Stimulated activated CD8-positive, alpha-beta memory T cell treated with anti-CD3 and anti-CD28 coated beads, Interleukin-12 subunit alpha, Interleukin-12 subunit beta, amount 100 ng/mL, for 24 hours (primary cell): ENCODE results near the gene RAB40A.
A peak's percentile ranks its signal among the peaks of the same experiment; 100 is the strongest.

ENCODE experiments used
- DNase-seq: peaks from one replicate; pipeline ENCODE4 v3.0.0-alpha.2; 2020; ENCODE audit errors: extremely low read depth

The RAB40A gene

GRCh38 chrX:103519389-103519788 is at the start of gene RAB40A:
Gene RAB40A, minus strand, starts transcription at chrX:103519489. Its CDS starts 18,733 bp downstream, at chrX:103500756.
- DNase-seq: no peak

DNA sequence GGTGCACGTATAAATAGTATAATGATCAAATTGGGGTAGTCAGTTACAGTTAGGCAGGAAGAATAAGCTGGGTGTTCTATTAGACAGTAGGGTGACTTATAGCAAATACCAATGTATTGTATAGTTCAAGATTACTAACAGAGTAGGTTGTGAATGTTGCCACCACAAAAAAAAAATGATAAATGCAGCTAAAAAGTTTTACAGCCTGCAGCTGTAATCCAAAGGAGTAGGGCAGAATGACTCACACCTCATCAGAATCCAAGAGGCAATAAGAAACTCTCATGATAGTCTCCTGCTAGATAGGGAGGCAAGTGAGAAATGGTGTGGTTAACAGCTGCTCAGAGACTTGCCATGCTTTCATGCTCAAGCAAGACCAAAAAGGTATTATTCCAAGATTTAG is 46.5 kb upstream of the RAB40A start:
- DNase-seq: no peak

DNA sequence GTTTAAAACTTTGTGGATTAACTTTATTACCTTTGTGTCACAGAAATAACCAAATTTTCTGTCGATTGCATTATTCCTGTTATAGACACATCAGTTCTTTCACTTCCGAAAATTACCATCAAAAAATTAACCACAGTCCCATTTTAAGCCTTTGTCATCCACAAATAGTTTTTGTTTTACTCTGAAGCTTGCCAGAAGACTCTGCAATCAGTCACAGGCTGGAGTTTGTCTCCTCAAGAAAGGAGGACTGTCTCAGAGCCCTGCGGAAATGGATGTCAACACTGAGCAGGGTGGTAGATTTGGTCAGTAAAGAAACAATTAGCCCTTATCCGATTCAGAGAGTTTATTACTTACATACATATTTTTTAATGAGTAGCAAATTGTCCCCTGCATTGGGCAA is 45.9 kb upstream of the RAB40A start:
- DNase-seq: no peak

DNA sequence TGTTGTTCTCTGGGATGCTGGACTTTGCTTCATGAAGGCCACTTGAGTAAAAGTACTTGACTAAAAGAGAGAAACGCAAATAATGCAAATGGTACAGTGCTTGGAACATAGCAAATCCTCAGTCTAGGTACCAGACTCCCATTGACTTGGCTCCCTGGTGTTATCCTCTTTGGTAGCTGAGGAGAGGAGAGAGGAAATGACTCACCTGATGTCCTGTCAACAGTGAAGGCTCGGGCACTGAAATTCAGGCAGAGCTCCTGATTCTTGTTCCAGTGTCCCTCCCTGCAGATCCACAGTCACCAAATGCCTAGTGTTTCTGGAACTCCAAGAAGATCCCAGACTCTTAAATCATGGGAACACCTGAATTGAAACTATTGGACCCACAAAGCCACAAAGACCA is 43.5 kb upstream of the RAB40A start:
- no peak for DNase-seq

DNA sequence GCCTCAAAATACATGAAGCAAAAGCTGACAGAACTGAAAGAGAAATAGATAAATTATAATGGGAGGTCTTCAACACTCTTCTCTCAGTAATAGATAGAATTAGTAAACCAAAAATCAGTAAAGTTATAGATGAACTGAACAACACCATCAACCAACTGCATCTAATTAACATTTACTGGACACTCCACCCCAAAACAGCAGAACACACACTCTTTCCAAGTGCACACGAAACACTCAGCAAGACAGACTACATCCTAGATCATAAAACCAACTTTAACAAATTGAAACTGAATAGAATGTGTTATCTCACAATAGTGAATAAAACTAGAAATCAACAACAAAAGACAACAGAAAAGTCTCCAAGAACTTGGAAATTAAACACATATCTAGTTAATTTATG is 41.0 kb upstream of the RAB40A start:
- no peak for DNase-seq

- DNase-seq: no peak
Observed at GRCh38 chrX:103556963-103557612, 37.8 kb upstream of the RAB40A start.

DNA sequence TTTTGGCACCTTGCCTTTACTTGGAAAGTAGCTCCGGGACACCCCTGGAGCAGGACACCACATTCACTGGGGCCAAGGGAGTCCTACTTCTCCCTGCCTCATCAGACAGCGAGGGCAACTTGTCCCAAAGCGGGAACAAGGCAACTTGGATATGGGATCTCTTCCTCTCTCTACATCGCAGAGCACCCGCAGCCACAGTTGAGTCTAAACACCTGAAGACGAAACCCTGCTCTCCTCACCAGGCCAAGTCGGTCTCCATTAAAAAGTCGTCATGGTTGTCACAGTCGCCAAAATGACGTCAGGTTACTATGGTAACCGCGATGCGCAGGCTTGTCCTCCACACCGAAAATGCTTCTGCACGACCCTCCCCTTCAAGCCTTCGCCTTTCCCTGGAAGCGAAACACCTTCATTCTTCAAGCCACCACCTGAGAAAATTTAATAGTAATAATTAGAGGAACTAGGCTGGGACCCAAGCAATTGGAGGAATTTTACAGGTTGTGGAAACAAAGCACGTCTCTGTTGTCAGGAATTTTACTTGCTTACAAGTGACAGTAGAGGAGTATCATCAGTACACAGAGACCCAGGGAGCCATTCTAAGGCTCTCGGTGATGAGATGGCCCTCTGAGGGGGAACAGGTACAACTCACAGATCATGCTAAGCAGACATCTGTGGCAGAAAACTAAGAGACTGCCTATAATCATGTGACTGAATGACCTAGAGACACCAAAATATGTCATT is 35.6 kb upstream of the RAB40A start:
- peak; percentile 12 for DNase-seq

- DNase-seq: no peak
Observed at GRCh38 chrX:103552236-103552635, 32.9 kb upstream of the RAB40A start.

- DNase-seq: no peak
Observed at GRCh38 chrX:103550415-103551051, 31.2 kb upstream of the RAB40A start.

DNA sequence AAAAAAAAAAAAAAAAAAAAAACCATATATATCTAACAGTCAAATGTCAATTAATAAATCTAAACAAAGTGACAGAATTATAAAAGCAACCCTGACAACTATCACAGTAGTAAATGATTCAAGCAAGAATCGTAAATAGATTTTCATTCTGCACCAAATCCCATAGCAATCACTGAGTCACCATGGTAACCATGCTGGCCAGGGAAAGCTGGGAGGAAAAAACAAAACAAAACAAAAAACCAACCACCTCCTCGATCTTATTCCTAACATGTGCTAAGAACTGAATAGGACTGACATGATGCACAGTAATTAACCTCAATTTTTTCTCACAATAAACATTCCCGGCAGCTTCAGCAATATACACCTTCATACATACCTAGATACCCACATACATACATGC is 30.6 kb upstream of the RAB40A start:
- no peak for DNase-seq

DNA sequence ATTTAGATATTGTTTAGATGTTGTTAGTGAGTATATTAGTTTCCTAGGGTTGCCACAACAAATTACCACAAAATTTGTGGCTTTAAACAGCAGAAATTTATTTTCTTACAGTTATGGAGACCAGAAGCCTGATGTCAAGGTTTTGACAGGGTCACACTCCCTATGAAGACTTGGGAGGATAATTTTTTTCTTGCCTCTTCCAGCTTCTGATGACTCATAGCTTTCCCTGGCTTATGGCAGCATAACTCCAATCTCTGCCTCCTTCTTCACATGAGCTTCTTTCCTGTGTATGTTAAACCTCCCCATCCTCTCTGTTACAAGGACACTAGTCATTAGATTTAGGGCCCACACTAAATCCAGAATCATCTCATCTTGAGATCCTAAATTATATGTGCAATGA is 20.9 kb upstream of the RAB40A start:
- DNase-seq: no peak

DNA sequence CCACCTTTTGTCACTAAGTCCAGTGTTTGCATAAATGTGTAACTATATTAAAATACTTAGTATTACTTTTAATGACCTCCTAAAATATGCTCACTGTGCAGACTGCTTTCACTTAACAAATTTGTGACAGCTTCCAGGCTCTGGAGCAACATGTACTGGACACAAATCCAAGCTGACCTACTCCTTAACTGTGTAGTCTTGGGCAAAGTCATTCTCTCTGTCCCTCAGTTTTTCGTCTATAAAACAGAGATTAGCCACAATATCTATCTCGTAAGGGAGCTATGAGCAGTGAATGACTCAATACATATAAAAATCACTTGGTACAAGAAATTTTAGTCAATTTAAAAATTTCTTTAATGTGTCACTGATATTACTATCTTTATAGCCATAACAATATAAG is 20.4 kb upstream of the RAB40A start:
- no peak for DNase-seq

- DNase-seq: no peak
Observed at GRCh38 chrX:103538728-103539127, 19.4 kb upstream of the RAB40A start.

DNA sequence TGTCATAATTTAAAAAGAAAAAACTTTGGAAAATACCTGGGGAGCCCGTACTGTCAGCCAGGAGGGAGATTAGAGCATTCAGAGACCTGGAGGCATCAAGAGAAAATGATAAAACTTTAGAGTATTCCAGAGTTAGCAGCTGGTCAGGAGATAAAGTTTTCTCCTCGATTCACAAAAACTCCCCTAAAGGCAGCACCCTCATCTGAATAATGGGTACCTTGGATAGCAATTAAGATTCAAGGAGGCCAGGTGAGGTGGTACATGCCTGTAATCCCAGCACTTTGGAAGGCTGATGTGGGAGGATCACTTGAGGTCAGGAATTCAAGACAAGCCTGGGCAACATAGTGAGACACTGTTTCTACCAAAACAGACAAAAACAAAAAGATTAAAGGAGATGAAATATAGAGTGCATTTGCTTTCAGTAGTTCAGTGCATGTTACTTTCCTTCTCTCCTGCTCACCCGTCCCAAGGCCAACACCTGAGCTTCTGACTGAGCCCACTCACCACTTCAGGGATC is 18.6 kb upstream of the RAB40A start:
- no peak for DNase-seq

DNA sequence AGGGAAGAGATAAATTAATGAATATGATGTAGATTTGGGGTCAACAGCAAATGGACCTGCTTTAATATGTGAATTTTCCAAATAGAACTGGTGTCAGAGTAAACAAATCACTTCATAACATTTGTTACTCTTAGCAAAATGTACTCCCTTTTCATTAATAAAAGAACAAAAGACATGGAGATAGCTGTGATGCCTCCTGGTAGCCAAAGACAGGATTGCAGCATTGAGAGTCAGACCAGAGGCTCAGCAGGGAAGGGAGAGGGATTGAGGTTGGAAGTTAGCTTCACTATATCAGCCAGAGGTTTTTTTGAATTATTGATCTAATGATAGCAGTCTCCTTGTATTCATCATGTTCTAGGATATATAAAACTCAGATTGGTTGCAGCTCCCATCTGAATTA is 17.4 kb upstream of the RAB40A start:
- DNase-seq: no peak

- DNase-seq: no peak
Observed at GRCh38 chrX:103536071-103536470, 16.8 kb upstream of the RAB40A start.

DNA sequence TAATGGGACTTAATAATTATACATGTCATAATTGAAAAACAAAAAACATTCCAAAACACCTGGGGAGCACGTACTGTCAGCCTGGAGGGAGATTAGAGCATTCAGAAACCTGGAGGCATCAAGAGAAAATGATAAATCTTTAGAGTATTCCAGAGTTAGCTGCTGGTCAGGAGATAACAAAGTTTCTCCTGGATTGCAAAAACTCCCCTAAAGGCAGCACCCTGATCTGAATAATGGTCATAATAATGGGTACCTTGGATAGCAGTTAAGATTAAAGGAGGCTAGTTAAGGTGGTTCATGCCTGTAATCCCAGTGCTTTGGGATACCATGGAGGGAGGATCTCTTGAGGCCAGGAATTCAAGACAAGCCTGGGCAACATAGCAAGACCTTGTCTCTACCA is 15.9 kb upstream of the RAB40A start:
- DNase-seq: no peak

- peak; percentile 30 for DNase-seq
Observed at GRCh38 chrX:103533511-103534216, 14.4 kb upstream of the RAB40A start.

DNA sequence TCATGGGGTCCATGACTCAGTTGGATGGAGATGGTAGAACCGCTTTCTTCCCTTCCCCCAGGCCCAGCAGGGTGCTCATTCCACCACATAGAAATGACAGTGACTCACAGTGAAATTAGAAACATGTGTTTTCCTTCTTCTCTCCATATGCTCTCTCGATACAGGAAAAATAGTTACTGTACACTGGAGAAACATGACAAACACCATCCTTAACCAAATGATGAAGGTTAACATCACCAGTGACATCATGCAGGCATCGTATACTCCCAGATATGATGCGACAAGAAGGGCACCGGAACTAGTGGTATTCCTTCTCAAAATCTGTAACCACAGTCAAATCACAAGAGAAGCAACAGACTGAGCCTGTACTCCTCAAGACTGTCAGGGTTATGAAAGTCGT is 11.7 kb upstream of the RAB40A start:
- no peak for DNase-seq

- no peak for DNase-seq
Observed at GRCh38 chrX:103530545-103530944, 11.3 kb upstream of the RAB40A start.

DNA sequence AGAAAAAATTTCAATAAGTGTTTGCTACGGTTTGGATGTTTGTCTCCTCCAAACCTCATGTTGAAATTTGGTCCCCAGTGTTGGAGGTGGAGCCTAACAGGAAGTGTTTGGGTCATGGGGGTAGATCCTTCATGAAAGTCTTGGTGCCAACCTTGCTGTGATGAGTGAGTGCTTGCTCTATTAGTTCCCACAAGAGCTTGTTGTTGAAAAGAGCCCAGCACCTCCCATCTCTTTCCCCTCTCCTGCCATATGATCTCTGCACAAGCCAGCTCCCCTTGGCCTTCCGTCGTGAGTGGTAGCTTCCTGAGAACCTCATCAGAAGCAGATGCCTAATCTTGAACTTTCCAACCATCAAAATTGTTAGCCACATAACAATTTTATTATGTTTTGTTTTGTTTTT is 10.3 kb upstream of the RAB40A start:
- DNase-seq: no peak

- DNase-seq: no peak
Observed at GRCh38 chrX:103524747-103525146, 5.5 kb upstream of the RAB40A start.
